Measurements from ENCODE around the gene ANXA2. TPM values are rescaled to one million over a fixed set of nuclear protein-coding genes. Genes with fewer than 3 reads are reported as not detected.

Gene ANXA2
- polyA plus RNA-seq, 1 of the 3 experiments (the other 2 are of a cell fraction), result 4,669 TPM

- peaks cover 2 to 65% of the 10 kb centered on the region in 2 experiments for H3K4me1 ChIP-seq (ENCODE audit: control insufficient read depth in 1 of 2, insufficient read depth in 2 of 2, low read depth in 1 of 2, low read length in 1 of 2)
- ChIA-PET CTCF (interaction anchor here (1.5 kb wide), 1 partner anchor 24 kb away, joined by 8 read pairs; no protein-coding TSS in a partner anchor), POLR2A (no interaction called here)
- H3K9me3 ChIP-seq, result no peaks in the 10 kb centered on the region
- peak overlapping the region; percentile 35 to 99; a peak in 3 of 4 replicates for H3K27ac ChIP-seq (ENCODE audit: low read depth in 2 of 2, low read length in 1 of 2)
- no peaks in the 10 kb centered on the region for H3K27me3 ChIP-seq (ENCODE audit: insufficient read depth)
- peaks cover 87% of the 10 kb centered on the region for H4K20me1 ChIP-seq (ENCODE audit: insufficient read depth)
- peak overlapping the region; percentile 39 for H3K4me2 ChIP-seq
- H3K36me3 ChIP-seq (replicated peaks in 1 of 2; ENCODE audit: control insufficient read depth in 1 of 2, insufficient read depth in 2 of 2, low read length in 1 of 2), result peaks cover 61 to 86% of the 10 kb centered on the region in 2 experiments
- no peaks in the 10 kb centered on the region for H3K9me2 ChIP-seq
- peaks cover 99% of the 10 kb centered on the region for H3K79me2 ChIP-seq (ENCODE audit: insufficient read depth)
- WGBS (ENCODE audit: low lambda C conversion rate), result 78% methylated on average over 8 of the region's 8 CpGs
- H2AFZ ChIP-seq (ENCODE audit: low read depth), result no peak overlapping the region
- peak overlapping the region; percentile 82 for H3K9ac ChIP-seq
- no peak overlapping the region; a peak in 1 of 4 replicates for H3K4me3 ChIP-seq (ENCODE audit: low read depth in 2 of 2, low read length in 1 of 2)
- DNase-seq, result no peak
- no peak for TF ChIP-seq ELF1 (IDR thresholded peaks at IDR 0.05)
- no peak for TF ChIP-seq RFX5 (IDR thresholded peaks at IDR 0.05; ENCODE audit: low read length)
- no peak for TF ChIP-seq FOXM1 (IDR thresholded peaks at IDR 0.05; ENCODE audit: low read depth)
- no peak for TF ChIP-seq CHD2 (IDR thresholded peaks at IDR 0.05; ENCODE audit: low read length, partially characterized antibody)
- no peak for TF ChIP-seq USF2 (IDR thresholded peaks at IDR 0.05; ENCODE audit: borderline replicate concordance, low read depth, low read length)
- no peak for TF ChIP-seq NRF1 (IDR thresholded peaks at IDR 0.05; ENCODE audit: low read depth, low read length)
- TF ChIP-seq, protein P1, sequence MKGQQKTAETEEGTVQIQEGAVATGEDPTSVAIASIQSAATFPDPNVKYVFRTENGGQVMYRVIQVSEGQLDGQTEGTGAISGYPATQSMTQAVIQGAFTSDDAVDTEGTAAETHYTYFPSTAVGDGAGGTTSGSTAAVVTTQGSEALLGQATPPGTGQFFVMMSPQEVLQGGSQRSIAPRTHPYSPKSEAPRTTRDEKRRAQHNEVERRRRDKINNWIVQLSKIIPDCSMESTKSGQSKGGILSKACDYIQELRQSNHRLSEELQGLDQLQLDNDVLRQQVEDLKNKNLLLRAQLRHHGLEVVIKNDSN (IDR thresholded peaks at IDR 0.05; ENCODE audit: borderline replicate concordance, low read depth), result no peak
- TF ChIP-seq, protein P2, sequence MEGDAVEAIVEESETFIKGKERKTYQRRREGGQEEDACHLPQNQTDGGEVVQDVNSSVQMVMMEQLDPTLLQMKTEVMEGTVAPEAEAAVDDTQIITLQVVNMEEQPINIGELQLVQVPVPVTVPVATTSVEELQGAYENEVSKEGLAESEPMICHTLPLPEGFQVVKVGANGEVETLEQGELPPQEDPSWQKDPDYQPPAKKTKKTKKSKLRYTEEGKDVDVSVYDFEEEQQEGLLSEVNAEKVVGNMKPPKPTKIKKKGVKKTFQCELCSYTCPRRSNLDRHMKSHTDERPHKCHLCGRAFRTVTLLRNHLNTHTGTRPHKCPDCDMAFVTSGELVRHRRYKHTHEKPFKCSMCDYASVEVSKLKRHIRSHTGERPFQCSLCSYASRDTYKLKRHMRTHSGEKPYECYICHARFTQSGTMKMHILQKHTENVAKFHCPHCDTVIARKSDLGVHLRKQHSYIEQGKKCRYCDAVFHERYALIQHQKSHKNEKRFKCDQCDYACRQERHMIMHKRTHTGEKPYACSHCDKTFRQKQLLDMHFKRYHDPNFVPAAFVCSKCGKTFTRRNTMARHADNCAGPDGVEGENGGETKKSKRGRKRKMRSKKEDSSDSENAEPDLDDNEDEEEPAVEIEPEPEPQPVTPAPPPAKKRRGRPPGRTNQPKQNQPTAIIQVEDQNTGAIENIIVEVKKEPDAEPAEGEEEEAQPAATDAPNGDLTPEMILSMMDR (IDR thresholded peaks at IDR 0.05), result no peak
- no peak for TF ChIP-seq YY1 (IDR thresholded peaks at IDR 0.05; ENCODE audit: low read depth)
- no peak for TF ChIP-seq RXRA (IDR thresholded peaks at IDR 0.05; ENCODE audit: borderline replicate concordance, low read depth)
- H3F3A ChIP-seq (replicated peaks; ENCODE audit: insufficient read depth), result peaks cover 98% of the 10 kb centered on the region
Measured at GRCh38 chr15:60382773-60383674, 14.8 kb downstream of the ANXA2 start.

GRCh38 chr15:60381148-60381788 is 16.5 kb downstream of the ANXA2 start:
- Histone ChIP-seq H3K27ac (ENCODE audit: low read depth in 2 of 2, low read length in 1 of 2) (peak overlapping the region; percentile 69 to 99; a peak in 3 of 4 replicates), H3K27me3 (ENCODE audit: insufficient read depth) (no peaks in the 10 kb centered on the region), H3K4me2 (peak overlapping the region; percentile 45), H3K79me2 (ENCODE audit: insufficient read depth) (peaks cover 99% of the 10 kb centered on the region), H3K4me3 (ENCODE audit: low read depth in 2 of 2, low read length in 1 of 2) (no peak overlapping the region), H3K36me3 (replicated peaks in 1 of 2; ENCODE audit: control insufficient read depth in 1 of 2, insufficient read depth in 2 of 2, low read length in 1 of 2) (peaks cover 58 to 88% of the 10 kb centered on the region in 2 experiments), H3K4me1 (ENCODE audit: control insufficient read depth in 1 of 2, insufficient read depth in 2 of 2, low read depth in 1 of 2, low read length in 1 of 2) (peaks cover 2 to 79% of the 10 kb centered on the region in 2 experiments), H3K9ac (peak overlapping the region; percentile 82; the same call in 1 of the 2 replicates), H3K9me2 (no peaks in the 10 kb centered on the region), H3K9me3 (no peaks in the 10 kb centered on the region), H2AFZ (ENCODE audit: low read depth) (no peak overlapping the region), H4K20me1 (ENCODE audit: insufficient read depth) (peaks cover 75% of the 10 kb centered on the region), H3F3A (replicated peaks; ENCODE audit: insufficient read depth) (peaks cover 98% of the 10 kb centered on the region)
- TF ChIP-seq RFX5 (IDR thresholded peaks at IDR 0.05; ENCODE audit: low read length) (no peak), TEAD4 (IDR thresholded peaks at IDR 0.05; ENCODE audit: borderline replicate concordance, insufficient read depth) (no peak), EZH2phosphoT487 (IDR thresholded peaks at IDR 0.05; ENCODE audit: borderline replicate concordance, low read depth) (no peak), FOXM1 (IDR thresholded peaks at IDR 0.05; ENCODE audit: low read depth) (no peak), SMC3 (IDR thresholded peaks at IDR 0.05; ENCODE audit: low read depth, low read length) (no peak)
- TF ChIP-seq, protein P3, sequence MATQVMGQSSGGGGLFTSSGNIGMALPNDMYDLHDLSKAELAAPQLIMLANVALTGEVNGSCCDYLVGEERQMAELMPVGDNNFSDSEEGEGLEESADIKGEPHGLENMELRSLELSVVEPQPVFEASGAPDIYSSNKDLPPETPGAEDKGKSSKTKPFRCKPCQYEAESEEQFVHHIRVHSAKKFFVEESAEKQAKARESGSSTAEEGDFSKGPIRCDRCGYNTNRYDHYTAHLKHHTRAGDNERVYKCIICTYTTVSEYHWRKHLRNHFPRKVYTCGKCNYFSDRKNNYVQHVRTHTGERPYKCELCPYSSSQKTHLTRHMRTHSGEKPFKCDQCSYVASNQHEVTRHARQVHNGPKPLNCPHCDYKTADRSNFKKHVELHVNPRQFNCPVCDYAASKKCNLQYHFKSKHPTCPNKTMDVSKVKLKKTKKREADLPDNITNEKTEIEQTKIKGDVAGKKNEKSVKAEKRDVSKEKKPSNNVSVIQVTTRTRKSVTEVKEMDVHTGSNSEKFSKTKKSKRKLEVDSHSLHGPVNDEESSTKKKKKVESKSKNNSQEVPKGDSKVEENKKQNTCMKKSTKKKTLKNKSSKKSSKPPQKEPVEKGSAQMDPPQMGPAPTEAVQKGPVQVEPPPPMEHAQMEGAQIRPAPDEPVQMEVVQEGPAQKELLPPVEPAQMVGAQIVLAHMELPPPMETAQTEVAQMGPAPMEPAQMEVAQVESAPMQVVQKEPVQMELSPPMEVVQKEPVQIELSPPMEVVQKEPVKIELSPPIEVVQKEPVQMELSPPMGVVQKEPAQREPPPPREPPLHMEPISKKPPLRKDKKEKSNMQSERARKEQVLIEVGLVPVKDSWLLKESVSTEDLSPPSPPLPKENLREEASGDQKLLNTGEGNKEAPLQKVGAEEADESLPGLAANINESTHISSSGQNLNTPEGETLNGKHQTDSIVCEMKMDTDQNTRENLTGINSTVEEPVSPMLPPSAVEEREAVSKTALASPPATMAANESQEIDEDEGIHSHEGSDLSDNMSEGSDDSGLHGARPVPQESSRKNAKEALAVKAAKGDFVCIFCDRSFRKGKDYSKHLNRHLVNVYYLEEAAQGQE (IDR thresholded peaks at IDR 0.05; ENCODE audit: low read depth, low read length), result no peak
- TF ChIP-seq, protein P1 (IDR thresholded peaks at IDR 0.05; ENCODE audit: borderline replicate concordance, low read depth), result no peak
- ChIA-PET POLR2A (no interaction called here), CTCF (interaction anchor here (0.7 to 1.5 kb wide), 4 partner anchors 19 to 204 kb away, joined by 3 to 8 read pairs (median 4); no protein-coding TSS in a partner anchor)
- DNase-seq, result no peak
- 75% methylated on average over 8 of the region's 8 CpGs for WGBS (ENCODE audit: low lambda C conversion rate)
